Fibroblast of lung (primary cell): ENCODE measurements around the gene DCHS2.

Experiments used
- EZH2 ChIP-seq: IDR thresholded peaks from 2 replicates; pipeline ENCODE4 v1.5.1; 2012; ENCODE audit warnings: low read length, control low read depth, mild to moderate bottlenecking; ENCODE audit errors: missing control alignments
- TF ChIP-seq, protein P1 (sequence below), 2 donors: IDR thresholded peaks in 1 of 2; conservative IDR thresholded peaks in 1 of 2; 1 replicate in 1 of 2; 2 replicates in 1 of 2; pipeline ENCODE4 v1.5.1; 2011 to 2012; ENCODE audit warnings: low read length in 2 of 2, control low read depth in 1 of 2, inconsistent platforms in 1 of 2, low read depth in 1 of 2, mild to moderate bottlenecking in 1 of 2

- TF ChIP-seq, protein P1, sequence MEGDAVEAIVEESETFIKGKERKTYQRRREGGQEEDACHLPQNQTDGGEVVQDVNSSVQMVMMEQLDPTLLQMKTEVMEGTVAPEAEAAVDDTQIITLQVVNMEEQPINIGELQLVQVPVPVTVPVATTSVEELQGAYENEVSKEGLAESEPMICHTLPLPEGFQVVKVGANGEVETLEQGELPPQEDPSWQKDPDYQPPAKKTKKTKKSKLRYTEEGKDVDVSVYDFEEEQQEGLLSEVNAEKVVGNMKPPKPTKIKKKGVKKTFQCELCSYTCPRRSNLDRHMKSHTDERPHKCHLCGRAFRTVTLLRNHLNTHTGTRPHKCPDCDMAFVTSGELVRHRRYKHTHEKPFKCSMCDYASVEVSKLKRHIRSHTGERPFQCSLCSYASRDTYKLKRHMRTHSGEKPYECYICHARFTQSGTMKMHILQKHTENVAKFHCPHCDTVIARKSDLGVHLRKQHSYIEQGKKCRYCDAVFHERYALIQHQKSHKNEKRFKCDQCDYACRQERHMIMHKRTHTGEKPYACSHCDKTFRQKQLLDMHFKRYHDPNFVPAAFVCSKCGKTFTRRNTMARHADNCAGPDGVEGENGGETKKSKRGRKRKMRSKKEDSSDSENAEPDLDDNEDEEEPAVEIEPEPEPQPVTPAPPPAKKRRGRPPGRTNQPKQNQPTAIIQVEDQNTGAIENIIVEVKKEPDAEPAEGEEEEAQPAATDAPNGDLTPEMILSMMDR (conservative IDR thresholded peaks at IDR 0.05 in 1 of 2, IDR thresholded peaks at IDR 0.05 in 1 of 2; ENCODE audit: low read depth in 1 of 2, low read length in 2 of 2) = no peak
- TF ChIP-seq EZH2 = no peak
These were observed 29.4 kb downstream of the DCHS2 start for GRCh38 chr4:154462081-154462810.
